HG03139 (cell line): Measurements from ENCODE around the gene WDR1.
A peak's percentile ranks its signal among the peaks of the same experiment; 100 is the strongest.

Experiments used
- ATAC-seq: cut with Tn5 transposase; IDR thresholded peaks from one replicate; pipeline ENCODE4 v1.9.1; 2021; ENCODE audit not compliant: unreplicated experiment

The WDR1 gene, protein sequence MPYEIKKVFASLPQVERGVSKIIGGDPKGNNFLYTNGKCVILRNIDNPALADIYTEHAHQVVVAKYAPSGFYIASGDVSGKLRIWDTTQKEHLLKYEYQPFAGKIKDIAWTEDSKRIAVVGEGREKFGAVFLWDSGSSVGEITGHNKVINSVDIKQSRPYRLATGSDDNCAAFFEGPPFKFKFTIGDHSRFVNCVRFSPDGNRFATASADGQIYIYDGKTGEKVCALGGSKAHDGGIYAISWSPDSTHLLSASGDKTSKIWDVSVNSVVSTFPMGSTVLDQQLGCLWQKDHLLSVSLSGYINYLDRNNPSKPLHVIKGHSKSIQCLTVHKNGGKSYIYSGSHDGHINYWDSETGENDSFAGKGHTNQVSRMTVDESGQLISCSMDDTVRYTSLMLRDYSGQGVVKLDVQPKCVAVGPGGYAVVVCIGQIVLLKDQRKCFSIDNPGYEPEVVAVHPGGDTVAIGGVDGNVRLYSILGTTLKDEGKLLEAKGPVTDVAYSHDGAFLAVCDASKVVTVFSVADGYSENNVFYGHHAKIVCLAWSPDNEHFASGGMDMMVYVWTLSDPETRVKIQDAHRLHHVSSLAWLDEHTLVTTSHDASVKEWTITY

DNA sequence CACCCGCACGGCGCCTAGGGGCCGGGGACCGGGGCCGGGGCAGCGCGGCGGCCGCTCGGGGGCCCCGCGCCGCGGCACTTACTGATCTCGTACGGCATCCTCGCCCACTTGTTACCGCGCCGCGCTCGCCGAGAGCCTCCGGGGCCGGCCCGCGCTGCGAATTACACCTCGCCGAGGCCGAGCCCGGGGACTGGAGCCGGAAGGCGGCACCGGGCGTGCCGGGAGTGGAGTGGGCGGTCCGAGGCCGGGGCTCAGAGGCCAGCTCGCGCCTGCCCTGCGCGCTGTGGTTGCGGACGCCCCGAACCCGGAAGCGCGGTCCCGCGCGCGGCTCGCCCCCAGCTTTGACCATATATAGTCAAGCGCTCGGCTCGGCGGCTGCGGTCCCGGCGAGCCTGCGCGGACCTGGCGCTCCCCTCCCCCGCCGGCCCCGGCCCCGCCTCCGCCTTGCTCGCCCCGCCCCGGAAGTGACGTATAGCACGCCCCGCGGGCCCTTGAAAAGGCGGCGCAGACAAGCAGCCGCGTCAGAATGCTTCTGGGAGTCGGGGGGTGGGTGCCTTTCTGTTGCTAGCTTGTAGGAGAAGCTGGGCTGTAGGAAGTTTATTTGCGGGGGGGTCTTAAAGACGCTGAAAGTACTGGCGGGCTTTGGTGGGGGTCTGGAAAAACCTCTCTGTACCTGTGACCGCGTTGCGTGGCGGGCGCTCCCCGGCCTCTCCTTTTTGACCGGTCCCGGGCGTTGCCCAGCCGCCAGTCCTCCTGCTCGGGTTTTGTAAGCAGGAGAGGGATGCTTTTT, at the start of gene WDR1:
Gene WDR1, minus strand, starts transcription at position 231 of the 790 bp plus-strand sequence. Its CDS starts 133 bp downstream, at position 98.
- ATAC-seq, result peak; percentile 87

DNA sequence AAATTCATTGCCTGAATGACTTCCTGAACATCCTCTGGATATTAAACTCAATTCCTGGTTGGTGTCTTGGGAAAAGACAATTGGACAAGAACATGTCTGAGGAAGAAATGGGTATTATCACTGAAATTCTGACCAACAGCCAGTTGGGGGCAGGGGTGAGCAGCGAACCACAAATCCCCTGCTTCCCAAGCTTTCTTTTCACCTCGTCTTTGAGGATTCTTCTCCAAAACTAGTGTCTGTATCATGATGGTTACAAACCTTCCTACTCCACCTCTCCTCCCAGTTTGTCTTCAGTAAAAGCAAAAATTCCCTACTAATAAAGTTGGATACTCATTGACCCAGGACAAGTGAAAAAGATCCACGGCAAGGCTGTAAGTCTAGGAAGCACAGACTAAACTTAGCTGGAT, 48.3 kb upstream of the WDR1 start:
- no peak for ATAC-seq

DNA sequence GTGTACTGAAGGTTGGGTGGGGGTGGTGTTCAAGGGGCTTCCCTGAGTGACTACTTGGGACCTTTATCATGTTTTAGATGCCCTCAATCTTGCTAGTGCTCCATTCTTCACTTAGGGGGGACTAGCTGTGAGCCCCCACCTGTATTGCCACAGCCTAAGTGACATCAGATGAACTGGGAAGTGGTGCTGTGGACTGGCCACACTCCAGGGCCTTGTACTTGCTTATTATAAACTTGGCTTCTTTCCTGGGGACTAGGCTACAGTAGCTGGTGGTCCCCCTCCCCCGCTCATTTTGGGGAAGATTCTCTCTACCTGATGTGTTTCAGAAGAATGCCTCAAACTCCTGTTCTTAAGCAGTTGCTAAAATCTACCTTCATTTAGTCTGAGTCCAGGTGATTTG, 46.7 kb upstream of the WDR1 start:
- ATAC-seq, result no peak

DNA sequence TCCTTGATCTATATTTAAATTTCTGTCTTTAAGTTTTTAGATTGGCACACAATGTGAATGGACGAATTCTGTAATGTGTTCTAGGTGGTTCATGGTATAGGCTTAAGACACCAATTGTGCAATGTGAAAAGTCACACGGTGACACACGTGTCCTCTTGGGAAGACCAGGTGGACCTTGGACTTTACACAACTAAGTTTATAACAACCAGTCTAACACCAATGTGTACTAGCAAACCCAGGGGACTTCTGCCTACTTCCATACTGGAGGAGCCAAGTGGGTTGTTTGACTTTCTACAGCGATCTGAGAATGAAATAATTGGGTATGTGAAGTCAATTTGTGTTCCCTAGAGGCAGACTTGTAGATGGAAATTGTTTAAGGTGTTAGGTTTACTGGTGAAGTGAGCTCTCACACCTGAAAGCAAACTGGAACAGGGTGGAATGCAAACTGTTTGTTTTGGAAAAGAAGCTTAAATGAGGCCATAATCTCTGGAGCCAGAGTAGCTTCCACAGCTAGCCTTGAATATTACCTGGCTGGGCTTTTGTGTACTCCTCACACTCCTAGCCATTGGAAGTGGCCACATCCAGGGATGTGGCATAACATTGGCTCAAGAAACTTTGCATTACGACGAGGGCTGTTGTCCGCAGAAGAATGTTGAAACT, 45.9 kb upstream of the WDR1 start:
- no peak for ATAC-seq

DNA sequence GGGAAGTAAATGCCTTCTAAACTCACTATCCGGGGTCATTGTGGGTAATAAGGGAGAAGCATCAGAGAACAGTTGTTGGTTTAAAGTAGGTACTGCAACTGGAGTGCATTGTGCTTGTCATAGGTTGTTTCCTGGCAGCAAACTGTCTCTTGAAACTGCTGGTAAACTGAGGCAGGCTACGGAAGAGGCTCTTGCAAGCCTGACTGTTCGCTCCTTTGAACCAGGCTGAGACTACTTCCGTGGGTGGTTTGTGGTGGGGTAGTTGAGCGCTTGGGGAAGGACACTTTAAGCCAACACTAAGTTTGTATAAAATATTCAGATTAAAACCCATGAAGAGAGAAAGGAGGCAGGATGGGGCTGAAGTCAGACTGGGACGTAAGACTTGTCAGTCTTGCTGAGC, 45.2 kb upstream of the WDR1 start:
- no peak for ATAC-seq

DNA sequence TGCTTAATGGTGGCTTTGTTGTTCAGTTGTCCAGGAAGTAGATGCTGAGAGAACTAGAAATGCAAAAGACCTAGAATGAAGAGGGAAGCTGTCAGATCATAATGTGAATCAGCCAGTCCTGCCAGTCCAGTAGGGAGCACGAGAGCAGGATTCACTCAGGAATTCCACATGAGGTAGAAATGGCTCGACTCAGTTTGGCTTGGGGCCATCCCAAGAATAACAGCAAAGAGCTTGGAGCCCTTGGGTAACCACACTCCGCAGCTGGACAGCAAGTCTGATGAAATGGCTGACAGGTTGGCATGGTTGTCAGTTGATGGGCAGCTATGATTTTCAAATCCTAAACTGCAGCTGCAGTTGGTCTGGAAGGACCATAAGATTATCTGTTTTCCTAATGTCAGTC, 44.5 kb upstream of the WDR1 start:
- ATAC-seq, result no peak

DNA sequence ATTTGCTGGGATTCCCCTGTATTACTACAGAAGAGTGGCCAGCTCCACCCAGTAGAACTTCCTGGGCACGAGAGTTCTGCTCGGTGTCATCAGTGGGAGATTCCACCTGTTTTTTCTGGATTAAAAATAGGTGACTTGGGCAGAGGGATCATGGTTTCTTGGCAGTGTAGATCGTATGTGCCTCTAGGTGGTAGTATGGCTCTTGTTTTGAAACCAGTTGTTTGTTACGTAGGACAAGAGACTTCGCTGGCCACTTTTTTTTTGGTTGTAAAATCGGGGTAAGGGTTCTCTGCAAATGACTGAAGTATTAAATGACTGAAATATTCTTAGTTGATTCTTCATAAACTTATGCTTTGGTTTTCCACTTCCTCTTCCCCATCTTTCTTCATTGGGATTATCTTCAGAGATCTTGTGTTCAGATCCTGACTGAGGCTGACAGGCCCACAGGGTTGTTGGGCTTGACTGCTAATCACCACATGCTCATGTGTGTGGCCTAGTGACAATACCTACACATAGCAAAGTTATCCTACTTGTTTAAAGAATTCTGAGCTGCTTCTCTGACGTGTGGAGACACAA, 43.8 kb upstream of the WDR1 start:
- ATAC-seq, result no peak

DNA sequence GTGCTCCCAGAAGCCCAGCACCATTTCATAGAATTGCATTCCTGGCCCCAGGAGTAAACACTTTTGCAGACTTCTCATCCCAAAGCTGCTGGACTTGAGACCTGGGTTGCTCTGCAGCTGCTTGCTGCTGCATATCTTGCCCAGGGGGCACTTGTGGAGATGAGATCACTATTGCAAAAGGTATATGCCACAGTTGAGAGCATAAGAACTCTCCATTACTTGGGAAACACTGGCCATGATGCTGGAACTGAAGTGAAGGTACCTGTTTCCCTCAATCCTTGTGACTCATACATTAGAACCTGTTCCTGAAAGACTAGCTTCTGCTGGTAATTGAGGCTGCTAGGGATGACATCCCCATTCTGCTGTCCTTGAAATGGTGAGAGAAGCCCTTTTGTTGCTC, 43.1 kb upstream of the WDR1 start:
- no peak for ATAC-seq

DNA sequence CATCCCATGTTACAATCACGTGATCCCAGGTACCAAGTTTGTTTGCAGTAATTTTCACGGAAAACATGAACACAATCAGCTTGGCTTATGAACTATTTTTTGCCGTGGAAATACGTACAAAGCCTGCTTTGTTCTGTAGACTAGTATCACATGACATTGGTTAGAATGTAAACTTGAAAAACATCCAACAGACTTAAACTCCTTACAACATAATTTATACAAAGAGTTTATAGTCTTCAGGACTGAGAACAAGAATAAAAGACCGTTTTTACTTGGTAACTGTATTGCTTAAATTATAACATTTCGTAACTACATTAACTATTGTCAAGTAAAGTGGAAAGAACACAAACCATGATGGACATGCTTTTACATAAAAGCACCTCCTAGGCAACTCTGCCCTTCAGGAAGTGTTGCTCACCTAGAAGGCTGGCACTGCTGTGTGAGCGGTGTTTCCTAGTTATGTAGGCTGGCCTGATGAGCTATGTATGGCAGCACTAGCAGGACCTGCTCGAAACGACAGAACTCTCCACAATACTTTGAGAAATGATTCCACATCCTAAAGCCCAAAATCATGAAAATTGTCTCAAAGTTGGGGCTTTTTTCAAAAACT, 41.8 kb upstream of the WDR1 start:
- ATAC-seq, result no peak

DNA sequence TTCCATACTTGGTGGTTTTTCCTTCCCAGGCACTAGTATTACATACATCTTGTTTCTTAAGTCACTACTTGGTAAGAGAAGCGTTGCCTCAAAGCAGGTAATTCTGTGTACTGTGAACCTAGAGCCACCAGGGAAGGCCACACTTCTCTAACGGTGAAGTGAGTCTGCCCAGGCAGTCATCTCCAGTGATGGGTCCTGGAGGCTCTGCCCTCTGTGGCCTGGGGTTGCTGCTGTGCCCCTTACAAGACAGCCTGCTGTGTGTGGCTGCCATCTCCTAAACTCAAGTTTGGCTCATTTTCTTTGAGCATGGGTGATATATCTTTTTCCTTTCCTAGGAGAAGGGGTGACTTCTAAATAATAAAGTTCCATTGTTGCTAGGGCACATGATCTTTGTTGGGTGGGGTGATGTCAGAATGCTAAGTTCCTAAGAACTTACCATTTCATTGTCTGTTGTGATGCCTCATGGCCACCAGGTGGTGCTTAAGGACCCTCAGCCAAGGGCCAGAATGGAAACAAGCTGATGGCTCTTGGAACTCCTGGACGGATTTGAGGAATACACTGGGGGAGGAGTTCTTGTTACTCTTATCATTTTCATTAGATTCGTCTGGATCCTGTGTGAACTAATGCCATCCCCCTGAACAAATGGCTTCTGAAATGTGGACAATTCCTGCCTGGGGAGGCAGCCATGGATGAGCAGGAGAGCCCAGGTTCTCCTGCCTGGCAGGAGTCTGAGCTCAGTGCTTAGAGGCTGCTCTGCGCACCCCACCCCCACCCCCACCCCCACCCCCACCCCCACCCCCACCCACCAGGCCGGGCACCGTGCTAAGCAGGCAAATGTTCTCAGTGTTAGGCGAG, 41.1 kb upstream of the WDR1 start:
- ATAC-seq, result peak; percentile 84

DNA sequence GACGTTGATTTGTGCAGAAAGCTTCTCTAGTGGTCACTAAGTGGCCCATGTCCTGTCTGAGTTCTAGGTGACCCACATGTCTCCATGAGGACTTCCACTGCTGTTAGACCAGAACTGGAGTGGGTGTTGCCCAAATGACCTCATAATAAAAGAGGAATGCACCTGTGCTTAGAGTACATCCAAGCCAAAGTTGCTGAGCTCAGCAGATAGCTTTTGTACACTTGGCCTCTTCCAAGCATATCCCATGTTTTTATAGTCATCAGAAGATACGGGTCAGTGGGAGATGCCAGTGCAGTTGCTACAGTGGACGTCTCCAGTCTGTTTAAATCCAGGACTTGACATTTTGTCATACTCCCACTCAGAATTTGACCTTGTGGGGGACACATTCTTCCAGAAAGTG, 37.6 kb upstream of the WDR1 start:
- ATAC-seq, result no peak

DNA sequence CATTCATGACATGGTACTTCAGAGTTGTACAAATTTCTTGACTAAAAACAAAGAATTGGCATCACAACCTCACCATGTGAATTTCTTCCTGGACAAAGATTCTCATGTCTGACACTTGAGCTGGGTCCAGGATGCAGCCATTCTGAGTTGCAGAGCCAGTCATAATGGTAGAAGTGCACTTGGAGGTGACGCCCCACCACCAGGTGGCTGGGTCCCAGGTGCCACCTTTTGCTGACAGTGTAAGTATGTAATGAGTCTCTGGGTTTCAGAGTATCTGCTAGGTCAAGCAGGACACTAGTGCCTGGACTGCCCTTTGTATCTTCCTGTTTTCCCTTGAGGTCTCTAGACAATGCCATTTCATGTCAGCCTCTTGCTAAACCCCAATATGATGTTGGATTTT, 36.6 kb upstream of the WDR1 start:
- ATAC-seq, result no peak

DNA sequence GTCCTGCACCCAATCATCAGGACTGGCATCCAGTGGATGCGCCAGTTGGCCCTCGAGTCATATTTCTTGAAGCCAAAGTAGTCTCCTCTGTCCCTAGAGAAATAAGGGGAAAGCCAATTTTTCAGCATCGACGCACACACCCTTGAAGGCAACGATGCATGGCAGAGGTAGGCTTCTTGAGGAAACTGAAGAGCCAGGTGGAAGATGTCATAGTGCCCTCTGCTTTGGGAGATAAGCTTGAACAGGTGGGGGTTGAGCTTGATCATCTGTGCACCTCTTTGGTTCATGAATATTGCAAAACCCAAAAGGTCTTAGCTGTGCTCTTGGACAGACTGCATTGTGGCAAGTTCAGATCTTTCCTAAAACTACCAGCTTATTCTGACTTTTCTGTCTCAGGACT, 34.6 kb upstream of the WDR1 start:
- ATAC-seq, result peak; percentile 57

DNA sequence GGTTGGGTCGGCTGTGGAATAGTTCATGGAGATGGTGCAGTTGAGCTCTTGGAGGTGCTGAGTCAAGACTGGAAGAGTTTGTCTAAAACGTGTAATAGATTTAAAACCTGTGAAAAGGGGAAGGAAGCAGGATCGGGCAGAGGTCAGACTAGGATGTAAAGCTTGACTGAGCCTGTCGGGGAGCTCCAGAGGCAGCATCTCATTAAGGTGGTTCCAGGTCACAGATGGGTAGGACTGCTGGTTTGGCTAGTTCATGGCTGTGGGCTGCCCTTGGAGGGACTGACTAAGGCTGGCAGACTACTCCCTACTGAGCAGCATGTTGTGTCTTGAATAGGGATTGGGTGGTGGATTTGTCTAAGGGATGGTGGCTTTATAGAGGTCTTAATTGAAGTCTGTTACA, 28.4 kb upstream of the WDR1 start:
- ATAC-seq, result no peak

DNA sequence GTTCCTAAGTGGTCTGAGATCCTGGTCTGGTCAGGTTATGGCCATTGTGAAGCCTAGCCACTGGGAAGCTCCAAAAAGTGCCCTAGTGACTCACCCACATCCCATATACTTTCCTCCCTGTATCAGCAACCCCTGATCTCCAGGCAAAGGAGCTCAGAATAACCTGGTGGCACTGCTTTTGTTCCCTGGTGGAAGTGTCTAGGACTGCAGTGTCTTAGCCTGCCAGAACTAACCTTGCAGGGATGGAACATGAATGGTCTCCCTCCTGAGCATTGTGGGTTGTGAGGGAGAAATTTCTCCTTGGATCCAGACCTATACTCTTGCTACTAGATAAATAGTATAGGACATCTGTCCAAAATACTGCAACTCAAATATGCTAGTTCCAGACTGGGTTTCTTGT, 27.9 kb upstream of the WDR1 start:
- ATAC-seq, result no peak

DNA sequence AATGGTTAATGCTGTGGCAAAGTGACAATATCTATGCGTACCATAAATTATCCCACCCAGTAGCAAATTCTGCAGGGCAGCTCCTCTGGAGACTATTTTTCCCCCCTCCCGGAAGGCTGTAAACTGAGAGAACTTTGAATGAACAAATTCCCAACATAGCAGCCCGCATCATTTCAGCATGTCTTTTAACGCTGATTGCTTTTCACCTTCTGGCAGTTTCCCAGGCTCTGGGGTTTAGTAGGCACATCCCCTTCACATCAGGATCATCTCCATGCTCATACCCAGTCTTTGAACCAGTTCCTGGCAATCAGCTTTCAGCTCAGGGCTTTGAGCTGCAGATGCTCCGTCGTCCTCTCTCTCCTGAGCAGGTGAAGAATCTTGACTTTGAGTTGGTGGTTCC, 26.6 kb upstream of the WDR1 start:
- no peak for ATAC-seq

DNA sequence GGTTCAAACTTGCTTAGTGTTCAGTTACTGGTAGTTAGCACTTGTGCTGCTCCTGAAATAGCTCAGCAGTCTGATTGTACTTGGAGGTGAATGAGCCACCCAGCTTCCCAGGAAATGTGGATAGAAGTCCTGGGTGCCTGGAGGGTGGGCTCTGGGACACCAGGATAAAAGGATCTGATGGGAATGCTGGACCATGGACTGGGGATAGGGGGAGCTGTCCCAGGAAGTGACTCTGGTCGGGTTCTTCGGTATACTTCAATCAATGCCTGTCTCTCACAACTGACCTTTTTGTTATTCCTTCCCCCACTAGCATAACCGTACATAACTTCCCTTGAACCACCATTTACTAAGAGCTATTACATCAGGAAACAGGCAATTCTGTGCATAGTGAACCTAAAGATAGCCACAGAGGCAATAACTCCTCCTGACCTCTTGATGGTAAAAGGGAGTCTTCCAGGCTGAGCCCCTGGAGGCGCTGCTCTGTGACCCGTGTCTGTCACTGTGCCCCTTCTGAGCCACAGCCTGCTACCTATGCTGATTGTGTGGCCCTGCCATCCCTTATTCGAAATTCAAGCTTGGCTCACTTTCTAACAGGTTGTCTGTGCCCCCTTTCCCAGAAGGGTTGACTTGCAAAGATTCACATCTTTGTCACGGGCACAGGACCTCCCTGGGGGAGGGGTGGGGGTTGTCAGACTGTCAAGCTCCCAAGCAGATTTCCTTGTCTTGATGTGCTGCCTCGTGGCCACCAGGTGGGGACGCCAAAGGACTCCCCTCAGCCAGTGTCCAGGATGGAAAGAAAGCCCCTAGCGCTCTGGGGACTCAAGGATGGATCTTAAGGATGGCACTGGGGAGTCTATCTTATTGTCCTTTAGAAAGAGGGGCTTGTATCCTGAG, 24.5 kb upstream of the WDR1 start:
- no peak for ATAC-seq

DNA sequence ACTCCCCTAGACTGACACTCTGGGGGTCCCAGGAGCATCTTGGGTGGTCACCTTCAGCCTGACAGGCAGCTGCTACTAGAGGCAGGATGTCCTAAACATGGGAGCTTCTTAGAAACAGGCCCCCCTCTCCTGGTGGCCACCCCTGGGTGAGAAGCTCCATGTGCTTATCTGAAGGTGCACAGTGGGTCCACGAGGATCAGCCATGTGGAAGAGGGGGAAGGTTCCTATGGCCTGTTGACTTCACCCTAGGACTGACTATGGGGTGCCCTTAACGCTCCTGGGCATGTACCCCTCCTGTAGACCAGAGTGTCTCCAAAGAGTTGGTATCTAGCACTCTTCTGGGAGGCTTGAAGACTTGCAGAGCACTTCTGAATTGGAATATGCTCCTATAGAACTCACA, 22.9 kb upstream of the WDR1 start:
- ATAC-seq, result no peak

DNA sequence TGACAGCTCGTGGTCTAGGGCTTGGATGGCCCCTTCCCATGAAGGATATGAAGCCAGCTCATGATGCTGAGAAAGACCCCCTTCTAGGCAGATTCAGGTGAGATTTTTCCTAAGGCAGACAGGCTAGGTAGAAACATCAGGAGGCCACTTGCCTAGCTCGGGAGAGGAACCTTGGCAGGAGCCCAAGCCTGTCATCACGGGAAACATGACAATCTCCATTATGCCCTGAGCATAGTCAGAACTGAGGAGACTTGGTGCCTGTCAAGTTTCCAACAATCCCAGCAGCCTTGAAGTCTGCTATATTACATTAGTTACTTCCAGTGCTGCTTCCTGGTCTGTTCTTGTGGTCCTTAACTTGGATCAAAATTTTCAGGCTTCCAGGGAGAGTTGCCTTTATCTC, 18.7 kb upstream of the WDR1 start:
- no peak for ATAC-seq
